ENCODE results near the gene ZKSCAN4.

ZKSCAN4 gene

GRCh38 chr6:28252009-28252975 is at the start of gene ZKSCAN4:
Gene ZKSCAN4, minus strand, starts transcription at chr6:28252269. Its CDS starts 289 bp downstream, at chr6:28251980.
- DNase-seq: peak; percentile 88

DNA sequence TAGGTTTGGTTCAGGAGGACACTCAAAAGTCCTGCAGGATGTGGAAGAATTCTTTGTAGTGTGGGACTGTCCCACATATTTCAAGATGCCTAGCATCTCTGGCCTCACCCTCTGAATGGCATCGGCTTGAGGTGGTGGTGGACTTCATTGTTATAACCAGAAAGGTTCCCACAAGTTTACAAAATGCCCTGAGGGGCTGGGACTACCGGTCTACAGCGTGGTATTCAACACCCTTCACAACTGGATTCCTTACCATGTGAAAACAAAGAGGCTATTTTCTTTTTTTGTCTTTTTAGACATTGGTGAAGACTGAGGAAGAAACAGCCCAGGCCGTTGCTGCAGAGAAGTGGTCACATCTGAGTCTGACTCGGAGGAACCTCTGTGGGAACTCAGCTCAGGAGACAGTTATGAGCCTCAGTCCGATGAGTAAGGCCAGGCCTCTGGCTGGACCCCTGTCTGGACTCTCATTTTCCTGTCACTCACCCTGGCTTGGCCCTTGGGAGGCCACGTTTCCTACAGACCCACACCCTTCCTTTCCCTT is 44.5 kb upstream of the ZKSCAN4 start:
- no peak for DNase-seq

- no peak for DNase-seq
Measured at GRCh38 chr6:28295326-28295725, 43.3 kb upstream of the ZKSCAN4 start.

GRCh38 chr6:28291573-28291972 is 39.5 kb upstream of the ZKSCAN4 start:
- no peak for DNase-seq

DNA sequence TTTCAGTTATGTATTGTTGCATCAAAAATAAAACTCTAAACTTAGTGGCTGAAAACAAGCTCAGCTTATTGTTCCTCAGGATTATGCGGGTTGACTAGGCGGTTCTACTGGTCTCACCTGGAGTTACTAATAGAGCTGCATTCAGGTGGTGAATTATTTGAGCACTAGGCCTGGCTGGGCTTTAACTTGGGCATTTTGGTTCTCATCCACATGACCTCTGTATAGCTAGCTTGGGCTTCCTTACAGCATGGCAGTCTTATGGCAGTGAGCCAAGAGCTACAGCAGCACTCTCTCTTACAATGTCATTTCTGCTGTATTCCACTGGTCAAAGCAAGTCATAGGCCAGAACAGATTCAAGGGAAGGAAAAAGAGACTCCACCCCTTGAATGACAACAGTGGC is 30.9 kb upstream of the ZKSCAN4 start:
- DNase-seq: no peak

GRCh38 chr6:28281288-28282064 is 29.4 kb upstream of the ZKSCAN4 start, which contains the start of gene PGBD1:
Gene PGBD1, plus strand, starts transcription at chr6:28281572. Its CDS starts 2,242 bp downstream, at chr6:28283814.
- DNase-seq: peak; percentile 39

- no peak for DNase-seq
Measured at GRCh38 chr6:28280595-28281287, 28.7 kb upstream of the ZKSCAN4 start.

DNA sequence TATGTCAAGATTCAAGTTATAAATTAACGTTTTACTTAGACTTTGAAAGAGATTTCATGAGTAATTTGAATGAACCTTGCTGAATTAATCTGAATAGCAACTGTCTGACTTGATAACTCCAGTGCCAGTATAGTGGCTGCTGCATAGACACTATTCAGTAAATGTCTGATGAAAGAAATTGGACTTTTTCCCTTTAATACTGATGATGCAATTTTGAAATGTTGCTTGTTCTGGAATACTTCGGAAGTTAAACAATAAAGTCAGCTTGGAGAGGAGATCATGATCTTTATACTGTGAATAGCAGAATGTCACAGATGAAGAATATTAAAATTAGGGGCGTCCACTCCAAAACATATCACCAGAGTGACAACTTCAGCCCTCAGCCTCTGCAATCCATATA is 25.7 kb upstream of the ZKSCAN4 start:
- no peak for DNase-seq

- no peak for DNase-seq
Measured at GRCh38 chr6:28274888-28275287, 22.8 kb upstream of the ZKSCAN4 start.

GRCh38 chr6:28269492-28269891 is 17.4 kb upstream of the ZKSCAN4 start:
- no peak for DNase-seq

GRCh38 chr6:28267695-28268059 is 15.6 kb upstream of the ZKSCAN4 start:
- no peak for DNase-seq

- DNase-seq: peak; percentile 90
Measured at GRCh38 chr6:28266962-28267694, 15.1 kb upstream of the ZKSCAN4 start, which contains the start of gene ZSCAN26. Gene ZSCAN26, plus strand, starts transcription at chr6:28267143. Its CDS starts 4,777 bp downstream, at chr6:28271920.

- DNase-seq: no peak
Measured at GRCh38 chr6:28266563-28266961, 14.5 kb upstream of the ZKSCAN4 start.

DNA sequence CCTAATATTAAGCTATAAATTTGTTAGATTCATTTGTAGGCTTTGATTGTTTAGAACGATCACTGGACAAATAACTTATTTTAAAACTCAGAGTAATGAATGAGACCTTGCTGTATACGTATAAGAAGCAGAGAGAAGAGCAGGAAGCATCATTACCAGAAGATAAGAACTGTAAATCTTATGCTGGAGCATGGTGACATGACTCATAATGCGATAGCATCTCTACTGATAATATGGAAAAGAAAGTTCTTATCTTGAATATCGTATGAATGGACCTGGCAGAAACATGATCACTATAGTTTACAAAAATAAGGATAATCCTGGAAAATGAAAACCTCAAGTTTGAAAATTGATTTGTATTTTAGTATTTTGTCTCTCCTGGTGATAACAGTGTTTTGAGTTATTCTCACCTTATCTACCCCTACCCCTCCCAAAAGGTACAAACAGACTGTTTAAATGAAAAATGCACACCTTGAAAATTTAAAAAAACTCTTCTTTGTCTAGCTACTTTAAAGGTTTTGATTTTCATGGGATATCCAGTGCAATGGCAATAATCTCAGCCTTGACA is 12.8 kb upstream of the ZKSCAN4 start:
- DNase-seq: no peak

DNA sequence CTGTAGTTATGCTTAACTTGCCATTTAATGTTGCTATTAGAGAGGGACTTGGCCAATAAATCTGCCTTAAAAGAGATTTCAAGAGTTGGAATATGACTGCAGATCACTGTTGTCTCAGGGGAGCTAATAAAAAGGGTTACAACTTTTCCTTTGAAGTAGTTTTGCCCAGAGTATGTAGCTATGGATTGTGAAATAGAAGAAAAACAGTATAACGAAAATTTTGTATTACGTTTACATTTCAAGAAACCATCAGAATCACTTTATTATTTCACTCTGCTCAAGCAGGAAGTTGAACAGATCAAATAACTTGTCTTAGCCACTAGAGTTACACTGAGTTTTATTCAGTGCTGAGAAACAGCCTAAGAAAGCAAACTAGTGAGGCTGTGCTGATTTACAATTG is 11.9 kb upstream of the ZKSCAN4 start:
- DNase-seq: no peak

- DNase-seq: peak; percentile 57
Measured at GRCh38 chr6:28258877-28259777, 7.1 kb upstream of the ZKSCAN4 start, which contains the start of gene NKAPL. Gene NKAPL, plus strand, starts transcription at chr6:28259297. Its CDS starts 75 bp downstream, at chr6:28259372.

DNA sequence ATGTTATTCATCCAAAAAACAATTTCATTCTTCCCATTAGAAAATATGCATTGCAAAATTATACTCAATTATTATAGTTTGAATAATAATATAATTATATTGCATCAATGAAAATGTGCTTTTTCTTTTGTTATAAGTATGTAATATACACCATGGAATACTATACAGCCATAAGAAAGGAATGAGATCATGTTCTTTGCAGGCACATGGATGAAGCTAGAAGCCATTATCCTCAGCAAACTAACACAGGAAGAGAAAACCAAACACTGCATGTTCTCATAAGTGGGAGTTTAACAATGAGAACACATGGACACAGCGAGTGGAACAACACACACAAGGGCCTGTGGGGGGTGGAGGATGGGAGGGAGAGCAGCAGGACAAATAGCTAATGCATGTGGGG is 5.0 kb upstream of the ZKSCAN4 start:
- DNase-seq: no peak

DNA sequence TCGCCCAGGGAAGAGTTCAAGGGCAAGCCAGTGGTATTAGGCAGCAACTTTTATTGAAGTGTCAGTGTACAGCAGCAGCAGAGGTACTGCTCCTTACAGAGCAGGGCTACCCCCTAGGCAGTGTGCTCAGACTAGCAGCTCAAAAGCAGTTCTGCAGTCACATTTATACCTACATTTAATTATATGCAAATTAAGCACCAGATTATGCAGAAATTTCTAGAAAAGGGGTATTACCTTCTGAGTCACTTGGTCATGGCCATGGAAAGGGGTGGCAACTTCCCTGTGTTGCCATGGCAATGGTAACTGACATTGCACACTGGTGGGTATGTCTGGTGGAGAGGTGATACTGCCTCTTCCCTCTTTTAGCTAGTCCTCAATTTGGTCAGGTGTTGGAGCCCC is 2.1 kb upstream of the ZKSCAN4 start:
- DNase-seq: no peak

- DNase-seq: no peak
Measured at GRCh38 chr6:28251661-28252008, 434 bp downstream of the ZKSCAN4 start.

DNA sequence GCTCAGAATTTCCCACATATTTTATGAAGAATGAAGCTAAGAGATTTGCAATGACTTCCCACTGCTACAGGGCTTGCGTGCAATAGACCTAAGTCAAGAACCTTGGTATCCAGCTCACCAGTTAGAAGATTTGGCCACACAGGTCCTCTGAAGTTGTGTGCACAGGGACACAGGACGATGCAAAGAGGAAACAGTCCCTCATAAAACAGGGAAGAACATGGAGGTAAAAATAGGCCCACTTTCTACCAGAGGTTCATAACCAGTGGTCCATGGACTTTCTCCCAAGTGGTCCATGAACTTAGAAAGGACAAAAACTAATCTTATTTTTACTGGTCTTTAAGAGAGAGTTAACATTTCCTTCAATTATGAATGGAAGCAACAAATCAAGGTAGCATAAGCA is 1.3 kb downstream of the ZKSCAN4 start:
- DNase-seq: no peak

GRCh38 chr6:28248916-28249315 is 3.2 kb downstream of the ZKSCAN4 start:
- DNase-seq: no peak

Data from CD4-positive, alpha-beta T cell treated with Interleukin-12 subunit alpha and Interleukin-12 subunit beta, for 1 hour (primary cell).